ENCODE data around the gene ATP10B. TPM values are rescaled to one million over a fixed set of nuclear protein-coding genes. Genes with fewer than 3 reads are reported as not detected.

The ATP10B gene
- total RNA-seq, 2 donors from 2014 or later: 162 to 232 TPM

DNA sequence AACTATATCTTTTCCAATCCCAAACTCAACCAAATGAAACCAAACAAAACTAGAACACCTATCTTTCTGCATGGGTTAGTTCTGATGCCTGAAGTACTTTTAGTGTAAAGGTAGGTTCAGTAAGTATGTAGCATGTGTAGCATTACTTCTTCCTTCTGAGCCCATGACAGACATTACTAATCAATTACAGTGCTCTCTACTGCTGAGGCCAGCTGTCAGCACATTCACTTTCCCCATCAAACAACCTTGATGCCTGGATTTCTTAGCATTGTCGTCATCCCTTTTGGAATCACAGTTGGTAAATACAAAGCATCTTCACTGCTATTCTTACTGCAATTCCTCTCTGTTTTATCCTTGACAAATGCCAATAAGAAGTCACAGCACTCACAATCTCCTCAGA, 327.2 kb downstream of the ATP10B start:
- no peak for TF ChIP-seq CTCF (IDR thresholded peaks at IDR 0.05)
- intact Hi-C loops (cut with DNase I): no loop called here
- no peak for DNase-seq
- H3K4me1 ChIP-seq: no peaks in the 10 kb centered on the region
- H3K36me3 ChIP-seq: no peaks in the 10 kb centered on the region
- H3K27ac ChIP-seq: no peak overlapping the region
- no peaks in the 10 kb centered on the region for H3K27me3 ChIP-seq
- H3K9me3 ChIP-seq: no peaks in the 10 kb centered on the region
- no peak overlapping the region for H3K4me3 ChIP-seq
- no peak overlapping the region for H3K9ac ChIP-seq (ENCODE audit: low read depth in 2 of 2, low read length in 2 of 2)

DNA sequence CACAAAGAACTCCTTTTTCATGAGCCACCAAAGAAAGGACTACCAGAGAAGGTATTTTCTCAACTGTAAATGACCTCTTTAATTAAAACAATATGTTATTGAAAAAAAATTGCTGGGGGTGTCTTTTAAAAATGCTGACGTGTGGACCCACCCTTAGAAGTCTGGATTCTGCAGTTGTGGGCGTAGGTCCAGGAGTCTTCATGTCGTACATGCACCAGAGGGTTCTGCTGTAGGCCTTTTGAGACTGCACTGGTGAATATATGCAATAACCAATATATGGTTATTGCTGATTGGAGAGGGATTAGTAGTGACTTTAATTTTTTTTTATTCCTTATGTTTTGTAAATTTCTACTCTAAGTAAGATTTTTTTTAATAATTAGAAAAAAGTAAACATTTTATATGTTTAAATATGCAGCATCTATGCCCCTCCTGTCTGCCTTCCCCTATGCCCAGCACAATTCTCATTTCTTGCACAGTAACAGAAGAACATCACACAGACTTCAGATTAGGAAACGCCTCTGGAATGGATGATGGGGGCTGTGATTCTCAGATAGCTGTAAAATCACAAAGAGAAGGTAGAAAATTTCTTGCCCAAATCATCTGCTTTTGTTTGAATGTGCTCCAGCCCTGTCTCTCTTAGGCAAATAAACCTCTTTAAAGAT, 328.4 kb downstream of the ATP10B start:
- Histone ChIP-seq H3K27ac (no peak overlapping the region), H3K9ac (ENCODE audit: low read depth in 2 of 2, low read length in 2 of 2) (no peak overlapping the region), H3K36me3 (no peaks in the 10 kb centered on the region), H3K4me1 (no peaks in the 10 kb centered on the region), H3K9me3 (no peaks in the 10 kb centered on the region), H3K4me3 (no peak overlapping the region), H3K27me3 (no peaks in the 10 kb centered on the region)
- DNase-seq: no peak
- intact Hi-C loops (cut with DNase I): no loop called here
- TF ChIP-seq CTCF (IDR thresholded peaks at IDR 0.05): no peak

DNA sequence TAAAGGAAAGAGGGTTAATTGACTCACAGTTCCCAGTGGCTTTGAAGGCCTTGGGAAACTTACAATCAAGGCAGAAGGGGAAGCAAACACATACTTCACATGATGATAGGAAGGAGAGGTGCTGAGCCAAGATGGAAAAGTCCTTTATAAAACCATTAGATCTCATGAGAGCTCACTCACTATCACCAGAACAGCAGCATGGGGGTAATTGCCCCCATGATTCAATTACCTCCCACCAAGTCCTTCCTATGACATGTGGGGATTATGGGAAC, 330.7 kb downstream of the ATP10B start:
- no peak for TF ChIP-seq CTCF (IDR thresholded peaks at IDR 0.05)
- no peak overlapping the region for H3K27ac ChIP-seq
- no peaks in the 10 kb centered on the region for H3K36me3 ChIP-seq
- no peaks in the 10 kb centered on the region for H3K9me3 ChIP-seq
- no peak for DNase-seq
- intact Hi-C loops (cut with DNase I): no loop called here
- H3K9ac ChIP-seq (ENCODE audit: low read depth in 2 of 2, low read length in 2 of 2): no peak overlapping the region
- H3K27me3 ChIP-seq: no peaks in the 10 kb centered on the region
- no peaks in the 10 kb centered on the region for H3K4me1 ChIP-seq
- no peak overlapping the region for H3K4me3 ChIP-seq

- no peak overlapping the region for H3K27ac ChIP-seq
- no peak overlapping the region for H3K4me3 ChIP-seq
- H3K36me3 ChIP-seq: no peaks in the 10 kb centered on the region
- H3K9ac ChIP-seq (ENCODE audit: low read depth in 2 of 2, low read length in 2 of 2): no peak overlapping the region
- no peak for DNase-seq
- H3K9me3 ChIP-seq: no peaks in the 10 kb centered on the region
- no peak for TF ChIP-seq CTCF (IDR thresholded peaks at IDR 0.05)
- H3K4me1 ChIP-seq: no peaks in the 10 kb centered on the region
- no peaks in the 10 kb centered on the region for H3K27me3 ChIP-seq
- intact Hi-C loops (cut with DNase I): no loop called here
Measured at GRCh38 chr5:160520609-160521391, 331.2 kb downstream of the ATP10B start.

GRCh38 chr5:160516696-160517530, 335.1 kb downstream of the ATP10B start:
- Histone ChIP-seq H3K36me3 (no peaks in the 10 kb centered on the region), H3K27me3 (no peaks in the 10 kb centered on the region), H3K9me3 (no peaks in the 10 kb centered on the region), H3K9ac (ENCODE audit: low read depth in 2 of 2, low read length in 2 of 2) (no peak overlapping the region), H3K4me3 (no peak overlapping the region), H3K27ac (no peak overlapping the region), H3K4me1 (no peaks in the 10 kb centered on the region)
- no peak for DNase-seq
- no peak for TF ChIP-seq CTCF (IDR thresholded peaks at IDR 0.05)
- intact Hi-C loops (cut with DNase I): no loop called here
